K562 (cell line): ENCODE data around the gene ZCCHC9.

Source experiments
- ATF1 ChIP-seq, 2 experiments: fragments of 450-650 bp in 1 of 2; IDR thresholded peaks; 2 replicates each; pipeline ENCODE4 v1.6.1; 2016; ENCODE audit warnings: missing compliant biosample characterization in 1 of 2, missing genetic modification characterization in 1 of 2
- CCAR2 ChIP-seq: fragments of 200-400 bp; formaldehyde crosslinking; IDR thresholded peaks from 2 replicates; pipeline ENCODE4 v1.6.1; 2017; ENCODE audit warnings: mild to moderate bottlenecking, low read depth, low read length
- CTCF ChIP-seq, 3 experiments: IDR thresholded peaks in 2 of 3; conservative IDR thresholded peaks in 1 of 3; 2 replicates each; pipeline ENCODE4 v1.5.1; 2011 to 2012; ENCODE audit warnings: low read length in 3 of 3, mild to moderate bottlenecking in 3 of 3, control low read depth in 2 of 3, improper control_type of control experiment in 1 of 3, inconsistent platforms in 1 of 3, low read depth in 1 of 3, mixed read lengths in 1 of 3, moderate library complexity in 1 of 3; ENCODE audit not compliant: insufficient read depth in 2 of 3
- FOXK1 ChIP-seq: sonication (generic); formaldehyde crosslinking; IDR thresholded peaks from 2 replicates; pipeline ENCODE4 v1.8.0; 2022; ENCODE audit warnings: missing genetic modification reagents, mild to moderate bottlenecking, borderline replicate concordance
- KLF13 ChIP-seq: fragments of 450-650 bp; IDR thresholded peaks from 2 replicates; pipeline ENCODE4 v1.6.1; 2016; ENCODE audit warnings: missing genetic modification characterization, low read depth, mild to moderate bottlenecking, missing compliant biosample characterization, moderate library complexity, borderline replicate concordance
- MTA1 ChIP-seq: fragments of 450-650 bp; IDR thresholded peaks from 2 replicates; pipeline ENCODE4 v1.6.1; 2017; ENCODE audit warnings: borderline replicate concordance
- NR1H2 ChIP-seq: sonication (generic); formaldehyde crosslinking; IDR thresholded peaks from 2 replicates; pipeline ENCODE4 v1.4.0; 2020; ENCODE audit warnings: mild to moderate bottlenecking, missing genetic modification reagents
- SIN3A ChIP-seq, 2 experiments: fragments of 150-350 bp in 1 of 2; IDR thresholded peaks; 2 replicates each; pipeline ENCODE4 v1.6.1; 2011 to 2016; ENCODE audit warnings: borderline replicate concordance in 2 of 2, low read depth in 2 of 2, low read length in 2 of 2, mild to moderate bottlenecking in 2 of 2, moderate library complexity in 2 of 2; ENCODE audit not compliant: control insufficient read depth in 1 of 2

DNA sequence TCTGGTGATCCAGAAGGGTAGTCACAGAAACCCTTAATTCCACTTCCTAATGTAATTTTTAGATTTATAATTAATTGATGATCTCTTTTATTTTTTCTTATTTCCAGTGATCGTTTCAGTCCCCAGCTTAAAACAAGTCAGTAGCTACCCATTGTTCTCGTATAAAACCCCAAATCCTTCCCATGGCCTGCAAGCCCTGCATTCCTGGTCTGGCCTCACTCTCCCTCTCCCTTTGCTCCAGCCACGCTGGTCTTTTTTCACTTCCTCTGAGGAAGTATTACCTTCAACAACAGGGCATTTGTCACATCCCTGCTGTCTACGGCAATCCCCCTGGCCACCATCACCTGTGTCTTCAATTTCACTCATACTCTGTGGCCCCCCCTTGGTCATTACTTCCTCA, 47.8 kb downstream of the ZCCHC9 start:
- TF ChIP-seq CCAR2 (no peak), ATF1 (CRISPR knock-in tag; IDR thresholded peaks at IDR 0.05) (no peak), ATF1 (tag; IDR thresholded peaks at IDR 0.05) (no peak), NR1H2 (CRISPR knock-in tag) (no peak), CTCF (IDR thresholded peaks at IDR 0.05 in 2 of 3, conservative IDR thresholded peaks at IDR 0.05 in 1 of 3; ENCODE audit: insufficient read depth in 2 of 3, low read depth in 1 of 3, low read length in 3 of 3) (no peak), KLF13 (tag) (no peak), SIN3A (IDR thresholded peaks at IDR 0.05; ENCODE audit: borderline replicate concordance in 2 of 2, control insufficient read depth in 1 of 2, low read depth in 2 of 2, low read length in 2 of 2) (no peak), MTA1 (no peak), FOXK1 (CRISPR knock-in tag) (no peak)
